Retinal pigment epithelial cell (primary cell): ENCODE results near the gene BACH2.

Experiments
- DNase-seq: peaks from one replicate; pipeline ENCODE4 v3.0.0-alpha.2; 2010; ENCODE audit warnings: low read depth
- H3K4me3 ChIP-seq: 2 replicates; pipeline ENCODE4 v1.5.1; 2011; ENCODE audit warnings: mild to moderate bottlenecking, low read length, control low read depth, moderate library complexity
- CTCF ChIP-seq: conservative IDR thresholded peaks from 2 replicates; pipeline ENCODE4 v1.5.1; 2011; ENCODE audit warnings: low read depth, low read length, control low read depth, inconsistent platforms

BACH2 gene

GRCh38 chr6:90274451-90275030 is 22.1 kb downstream of the BACH2 start:
- DNase-seq, result no peak
- H3K4me3 ChIP-seq, result no peak overlapping the region
- no peak for TF ChIP-seq CTCF

DNA sequence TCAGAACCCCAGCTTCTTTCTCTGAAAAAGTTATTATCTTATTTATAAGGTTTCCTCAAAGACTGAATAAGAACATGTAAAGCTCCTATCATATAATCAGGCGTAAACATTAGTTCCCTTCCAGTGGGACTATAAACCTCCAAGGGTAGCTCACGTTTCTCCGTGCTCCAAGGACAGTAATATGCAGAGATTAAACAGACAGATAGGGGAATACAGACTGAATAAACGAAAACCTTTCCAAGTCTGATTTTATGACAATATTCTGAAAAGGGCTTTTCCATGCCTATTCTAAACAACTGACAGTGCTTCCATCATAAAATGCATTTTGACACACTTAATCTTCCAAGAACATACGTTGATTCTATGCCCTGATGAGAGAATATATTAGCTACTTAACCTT is 22.8 kb downstream of the BACH2 start:
- no peak overlapping the region for H3K4me3 ChIP-seq
- no peak for TF ChIP-seq CTCF
- no peak for DNase-seq

DNA sequence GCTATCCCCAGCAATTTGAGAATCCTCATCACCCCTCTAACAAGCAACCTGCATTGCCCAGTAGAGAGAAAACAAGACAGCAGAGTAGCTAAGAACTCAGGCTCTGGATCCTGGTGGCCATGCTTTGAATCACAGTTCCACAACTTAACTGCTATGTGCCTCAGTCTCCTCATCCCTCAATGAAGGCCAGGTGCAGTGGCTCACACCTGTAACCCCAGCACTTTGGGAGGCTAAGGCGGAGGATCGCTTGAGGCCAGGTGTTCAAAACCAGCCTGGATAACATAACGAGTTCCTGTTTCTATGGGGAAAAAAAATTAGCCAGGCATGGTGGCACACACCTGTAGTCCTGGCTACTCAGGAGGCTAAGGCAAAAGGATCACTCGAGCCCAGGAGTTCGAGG is 23.7 kb downstream of the BACH2 start:
- no peak for DNase-seq
- TF ChIP-seq CTCF, result no peak
- H3K4me3 ChIP-seq, result no peak overlapping the region

DNA sequence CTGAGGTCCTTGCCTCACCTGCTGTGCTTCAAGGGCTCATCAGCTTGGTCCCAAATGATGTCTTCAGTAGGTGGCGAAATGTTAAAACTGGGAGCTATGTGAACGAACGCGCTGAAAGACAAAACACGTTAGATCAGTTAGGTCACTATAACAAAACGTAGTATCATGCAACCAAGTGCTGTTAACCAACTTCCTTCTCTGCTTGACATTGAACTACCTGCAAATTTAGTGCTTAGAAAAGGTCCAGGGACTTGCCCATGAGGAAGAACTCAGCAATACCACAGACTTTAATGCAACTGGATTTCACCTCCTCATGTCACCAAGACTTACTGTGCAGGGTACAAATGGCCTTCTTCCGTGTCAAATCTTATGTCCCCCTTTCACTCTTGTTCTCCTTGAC is 24.8 kb downstream of the BACH2 start:
- no peak for TF ChIP-seq CTCF
- no peak overlapping the region for H3K4me3 ChIP-seq
- DNase-seq, result no peak

- no peak for DNase-seq
- TF ChIP-seq CTCF, result no peak
- no peak overlapping the region for H3K4me3 ChIP-seq
Observed at GRCh38 chr6:90269334-90269733, 27.3 kb downstream of the BACH2 start.

DNA sequence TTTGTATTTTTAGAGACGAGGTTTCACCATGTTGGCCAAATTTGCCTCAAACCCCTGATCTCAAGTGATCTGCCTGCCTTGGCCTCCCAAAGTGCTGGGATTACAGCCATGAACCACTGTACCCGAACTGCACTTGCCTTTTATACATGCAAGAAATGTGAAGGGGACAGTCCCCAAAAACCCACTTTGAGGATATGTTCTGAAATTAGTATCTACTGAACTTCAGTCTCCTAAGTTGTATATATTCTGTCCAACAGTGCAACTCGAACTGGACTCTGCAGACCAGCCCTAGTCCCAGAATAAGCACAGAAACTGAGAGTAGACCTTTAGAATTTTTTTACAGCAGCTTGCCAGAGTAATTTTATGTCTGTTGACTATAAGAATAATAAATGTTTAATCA is 28.5 kb downstream of the BACH2 start:
- no peak overlapping the region for H3K4me3 ChIP-seq
- TF ChIP-seq CTCF, result no peak
- DNase-seq, result no peak

- no peak for DNase-seq
- no peak for TF ChIP-seq CTCF
Observed at GRCh38 chr6:90266905-90267621, 29.6 kb downstream of the BACH2 start.

More at GRCh38 chr6:90266905-90267621, 29.6 kb downstream of the BACH2 start:
- no peak overlapping the region for H3K4me3 ChIP-seq
